ENCODE measurements around the gene FBXO5. TPM values are rescaled to one million over a fixed set of nuclear protein-coding genes. Genes with fewer than 3 reads are reported as not detected.
A peak's percentile ranks its signal among the peaks of the same experiment; 100 is the strongest.

The FBXO5 gene
- total and polyA plus RNA-seq, 2 experiments from 2014 or later = 49.6 to 51.2 TPM

DNA sequence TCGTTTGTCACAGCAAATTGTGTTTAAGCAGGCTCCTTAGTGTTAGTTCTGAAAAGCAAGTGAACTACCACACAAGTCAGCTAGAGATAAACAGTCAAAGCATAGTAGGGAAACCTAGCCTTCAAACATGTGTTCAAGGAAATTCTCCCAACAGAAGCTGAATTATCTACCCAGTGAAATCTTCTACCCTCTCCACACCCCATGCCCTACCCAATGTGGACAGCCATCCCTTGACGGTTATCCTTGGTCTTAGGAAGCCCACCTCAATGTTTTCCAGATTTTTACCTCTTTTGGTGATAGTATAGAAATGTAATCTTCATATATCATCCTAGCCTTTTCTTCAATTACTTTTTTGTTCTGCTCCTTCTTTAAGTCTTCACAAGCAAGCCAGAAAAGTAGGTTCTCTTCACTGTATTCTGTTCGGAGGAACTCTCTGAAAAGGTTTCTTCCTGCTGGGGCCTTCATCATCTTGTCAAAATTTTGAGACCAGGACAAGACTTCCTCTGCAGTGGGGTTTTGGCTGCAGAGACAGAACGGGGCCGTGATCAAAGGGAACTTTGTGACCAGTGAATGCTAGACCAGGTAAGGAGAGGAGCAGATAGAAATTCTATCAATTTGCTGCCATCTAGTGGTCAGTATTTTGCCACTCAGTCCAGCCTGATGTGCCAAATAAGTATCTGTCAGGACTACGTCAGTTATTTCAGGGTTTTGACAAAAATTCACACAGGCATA, 41.3 kb upstream of the FBXO5 start:
- Mint-ChIP-seq H3K36me3 (ENCODE audit: low read depth) (no peaks in the 10 kb centered on the region), H3K27me3 (ENCODE audit: insufficient read depth, low read depth, poor library complexity) (no peaks in the 10 kb centered on the region), H3K27ac (no peak overlapping the region), H3K9me3 (no peaks in the 10 kb centered on the region), H3K4me1 (no peaks in the 10 kb centered on the region; the same call in 2 of the 3 replicates), H3K4me3 (no peak overlapping the region)
- Histone ChIP-seq H3K4me3 (no peak overlapping the region), H3K79me2 (replicated peaks; ENCODE audit: insufficient read depth) (no peaks in the 10 kb centered on the region), H3K27ac (ENCODE audit: low read depth) (no peak overlapping the region), H2AFZ (no peak overlapping the region), H3K36me3 (ENCODE audit: insufficient read depth) (no peaks in the 10 kb centered on the region), H4K20me1 (replicated peaks; ENCODE audit: insufficient read depth) (no peaks in the 10 kb centered on the region), H3K4me1 (ENCODE audit: insufficient read depth) (no peaks in the 10 kb centered on the region), H3K9me2 (ENCODE audit: insufficient read depth) (no peaks in the 10 kb centered on the region), H3F3A (replicated peaks; ENCODE audit: low read depth) (no peaks in the 10 kb centered on the region), H3K4me2 (no peak overlapping the region), H3K27me3 (ENCODE audit: insufficient read depth) (no peaks in the 10 kb centered on the region)
- no peak for TF ChIP-seq JUNB (IDR thresholded peaks at IDR 0.05; ENCODE audit: unreplicated experiment)
- TF ChIP-seq ZNF331 (CRISPR knock-in tag; IDR thresholded peaks at IDR 0.05; ENCODE audit: low read depth) = no peak
- TF ChIP-seq, protein P1, sequence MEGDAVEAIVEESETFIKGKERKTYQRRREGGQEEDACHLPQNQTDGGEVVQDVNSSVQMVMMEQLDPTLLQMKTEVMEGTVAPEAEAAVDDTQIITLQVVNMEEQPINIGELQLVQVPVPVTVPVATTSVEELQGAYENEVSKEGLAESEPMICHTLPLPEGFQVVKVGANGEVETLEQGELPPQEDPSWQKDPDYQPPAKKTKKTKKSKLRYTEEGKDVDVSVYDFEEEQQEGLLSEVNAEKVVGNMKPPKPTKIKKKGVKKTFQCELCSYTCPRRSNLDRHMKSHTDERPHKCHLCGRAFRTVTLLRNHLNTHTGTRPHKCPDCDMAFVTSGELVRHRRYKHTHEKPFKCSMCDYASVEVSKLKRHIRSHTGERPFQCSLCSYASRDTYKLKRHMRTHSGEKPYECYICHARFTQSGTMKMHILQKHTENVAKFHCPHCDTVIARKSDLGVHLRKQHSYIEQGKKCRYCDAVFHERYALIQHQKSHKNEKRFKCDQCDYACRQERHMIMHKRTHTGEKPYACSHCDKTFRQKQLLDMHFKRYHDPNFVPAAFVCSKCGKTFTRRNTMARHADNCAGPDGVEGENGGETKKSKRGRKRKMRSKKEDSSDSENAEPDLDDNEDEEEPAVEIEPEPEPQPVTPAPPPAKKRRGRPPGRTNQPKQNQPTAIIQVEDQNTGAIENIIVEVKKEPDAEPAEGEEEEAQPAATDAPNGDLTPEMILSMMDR (conservative IDR thresholded peaks at IDR 0.05; ENCODE audit: low read depth in 2 of 2) = peak; percentile 82 to 87
- TF ChIP-seq NANOG (IDR thresholded peaks at IDR 0.05; ENCODE audit: borderline replicate concordance) = no peak
- TF ChIP-seq, protein P2, sequence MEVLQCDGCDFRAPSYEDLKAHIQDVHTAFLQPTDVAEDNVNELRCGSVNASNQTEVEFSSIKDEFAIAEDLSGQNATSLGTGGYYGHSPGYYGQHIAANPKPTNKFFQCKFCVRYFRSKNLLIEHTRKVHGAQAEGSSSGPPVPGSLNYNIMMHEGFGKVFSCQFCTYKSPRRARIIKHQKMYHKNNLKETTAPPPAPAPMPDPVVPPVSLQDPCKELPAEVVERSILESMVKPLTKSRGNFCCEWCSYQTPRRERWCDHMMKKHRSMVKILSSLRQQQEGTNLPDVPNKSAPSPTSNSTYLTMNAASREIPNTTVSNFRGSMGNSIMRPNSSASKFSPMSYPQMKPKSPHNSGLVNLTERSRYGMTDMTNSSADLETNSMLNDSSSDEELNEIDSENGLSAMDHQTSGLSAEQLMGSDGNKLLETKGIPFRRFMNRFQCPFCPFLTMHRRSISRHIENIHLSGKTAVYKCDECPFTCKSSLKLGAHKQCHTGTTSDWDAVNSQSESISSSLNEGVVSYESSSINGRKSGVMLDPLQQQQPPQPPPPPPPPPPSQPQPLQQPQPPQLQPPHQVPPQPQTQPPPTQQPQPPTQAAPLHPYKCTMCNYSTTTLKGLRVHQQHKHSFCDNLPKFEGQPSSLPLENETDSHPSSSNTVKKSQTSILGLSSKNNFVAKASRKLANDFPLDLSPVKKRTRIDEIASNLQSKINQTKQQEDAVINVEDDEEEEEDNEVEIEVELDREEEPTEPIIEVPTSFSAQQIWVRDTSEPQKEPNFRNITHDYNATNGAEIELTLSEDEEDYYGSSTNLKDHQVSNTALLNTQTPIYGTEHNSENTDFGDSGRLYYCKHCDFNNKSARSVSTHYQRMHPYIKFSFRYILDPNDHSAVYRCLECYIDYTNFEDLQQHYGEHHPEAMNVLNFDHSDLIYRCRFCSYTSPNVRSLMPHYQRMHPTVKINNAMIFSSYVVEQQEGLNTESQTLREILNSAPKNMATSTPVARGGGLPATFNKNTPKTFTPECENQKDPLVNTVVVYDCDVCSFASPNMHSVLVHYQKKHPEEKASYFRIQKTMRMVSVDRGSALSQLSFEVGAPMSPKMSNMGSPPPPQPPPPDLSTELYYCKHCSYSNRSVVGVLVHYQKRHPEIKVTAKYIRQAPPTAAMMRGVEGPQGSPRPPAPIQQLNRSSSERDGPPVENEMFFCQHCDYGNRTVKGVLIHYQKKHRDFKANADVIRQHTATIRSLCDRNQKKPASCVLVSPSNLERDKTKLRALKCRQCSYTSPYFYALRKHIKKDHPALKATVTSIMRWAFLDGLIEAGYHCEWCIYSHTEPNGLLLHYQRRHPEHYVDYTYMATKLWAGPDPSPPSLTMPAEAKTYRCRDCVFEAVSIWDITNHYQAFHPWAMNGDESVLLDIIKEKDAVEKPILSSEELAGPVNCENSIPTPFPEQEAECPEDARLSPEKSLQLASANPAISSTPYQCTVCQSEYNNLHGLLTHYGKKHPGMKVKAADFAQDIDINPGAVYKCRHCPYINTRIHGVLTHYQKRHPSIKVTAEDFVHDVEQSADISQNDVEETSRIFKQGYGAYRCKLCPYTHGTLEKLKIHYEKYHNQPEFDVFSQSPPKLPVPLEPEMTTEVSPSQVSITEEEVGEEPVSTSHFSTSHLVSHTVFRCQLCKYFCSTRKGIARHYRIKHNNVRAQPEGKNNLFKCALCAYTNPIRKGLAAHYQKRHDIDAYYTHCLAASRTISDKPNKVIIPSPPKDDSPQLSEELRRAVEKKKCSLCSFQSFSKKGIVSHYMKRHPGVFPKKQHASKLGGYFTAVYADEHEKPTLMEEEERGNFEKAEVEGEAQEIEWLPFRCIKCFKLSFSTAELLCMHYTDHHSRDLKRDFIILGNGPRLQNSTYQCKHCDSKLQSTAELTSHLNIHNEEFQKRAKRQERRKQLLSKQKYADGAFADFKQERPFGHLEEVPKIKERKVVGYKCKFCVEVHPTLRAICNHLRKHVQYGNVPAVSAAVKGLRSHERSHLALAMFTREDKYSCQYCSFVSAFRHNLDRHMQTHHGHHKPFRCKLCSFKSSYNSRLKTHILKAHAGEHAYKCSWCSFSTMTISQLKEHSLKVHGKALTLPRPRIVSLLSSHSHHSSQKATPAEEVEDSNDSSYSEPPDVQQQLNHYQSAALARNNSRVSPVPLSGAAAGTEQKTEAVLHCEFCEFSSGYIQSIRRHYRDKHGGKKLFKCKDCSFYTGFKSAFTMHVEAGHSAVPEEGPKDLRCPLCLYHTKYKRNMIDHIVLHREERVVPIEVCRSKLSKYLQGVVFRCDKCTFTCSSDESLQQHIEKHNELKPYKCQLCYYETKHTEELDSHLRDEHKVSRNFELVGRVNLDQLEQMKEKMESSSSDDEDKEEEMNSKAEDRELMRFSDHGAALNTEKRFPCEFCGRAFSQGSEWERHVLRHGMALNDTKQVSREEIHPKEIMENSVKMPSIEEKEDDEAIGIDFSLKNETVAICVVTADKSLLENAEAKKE (CRISPR knock-in tag; IDR thresholded peaks at IDR 0.05) = no peak
- TF ChIP-seq CREB1 (CRISPR knock-in tag; IDR thresholded peaks at IDR 0.05; ENCODE audit: low read depth) = no peak
- TF ChIP-seq ZNF114 (CRISPR knock-in tag; IDR thresholded peaks at IDR 0.05) = no peak
- peak; percentile 87 for DNase-seq (ENCODE audit: low spot score)
- ATAC-seq = peak; percentile 99
